Fibroblast of villous mesenchyme (primary cell): ENCODE measurements around the gene DPP9. TPM values are rescaled to one million over a fixed set of nuclear protein-coding genes. Genes with fewer than 3 reads are reported as not detected.

Experiments
- DNase-seq: peaks from one replicate; pipeline ENCODE4 v3.0.0-alpha.2; 2010; ENCODE audit warnings: low read depth
- H3K4me3 ChIP-seq: 2 replicates; pipeline ENCODE4 v1.5.1; 2011; ENCODE audit warnings: low read depth, mild to moderate bottlenecking, low read length
- total RNA-seq: library from RNA; depleted of rRNA; stranded (reverse); fragments of >200 nt; gene quantifications from 2 replicates; pipeline ENCODE4 v1.2.3, GENCODE V29; 2012
- TF ChIP-seq, protein P1 (sequence below): IDR thresholded peaks from 2 replicates; pipeline ENCODE4 v1.5.1; 2012; ENCODE audit warnings: low read depth, mild to moderate bottlenecking, low read length; ENCODE audit not compliant: insufficient read depth

The DPP9 gene
- total RNA-seq, 1 donor, result 30.7 TPM

DNA sequence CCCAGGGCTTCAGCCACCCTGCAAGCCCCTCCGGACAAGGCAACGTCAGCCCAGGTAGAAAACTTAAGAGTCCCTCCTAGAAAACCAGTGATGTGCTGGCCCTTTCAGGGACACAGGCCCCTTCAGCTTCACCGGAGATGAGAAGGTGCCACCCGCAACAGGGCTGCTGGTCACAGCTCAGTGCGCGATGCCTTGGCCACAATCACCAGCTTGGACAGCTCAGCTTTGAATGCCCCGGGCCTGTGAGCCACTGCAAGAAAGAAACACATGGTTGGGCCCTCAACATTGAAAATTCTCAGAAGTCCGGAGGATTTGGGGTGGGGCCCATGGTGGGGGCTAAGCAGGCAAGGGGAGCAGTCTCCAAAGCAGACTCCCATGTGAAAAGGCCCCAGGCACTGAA, 65.8 kb downstream of the DPP9 start:
- no peak for DNase-seq
- TF ChIP-seq, protein P1, sequence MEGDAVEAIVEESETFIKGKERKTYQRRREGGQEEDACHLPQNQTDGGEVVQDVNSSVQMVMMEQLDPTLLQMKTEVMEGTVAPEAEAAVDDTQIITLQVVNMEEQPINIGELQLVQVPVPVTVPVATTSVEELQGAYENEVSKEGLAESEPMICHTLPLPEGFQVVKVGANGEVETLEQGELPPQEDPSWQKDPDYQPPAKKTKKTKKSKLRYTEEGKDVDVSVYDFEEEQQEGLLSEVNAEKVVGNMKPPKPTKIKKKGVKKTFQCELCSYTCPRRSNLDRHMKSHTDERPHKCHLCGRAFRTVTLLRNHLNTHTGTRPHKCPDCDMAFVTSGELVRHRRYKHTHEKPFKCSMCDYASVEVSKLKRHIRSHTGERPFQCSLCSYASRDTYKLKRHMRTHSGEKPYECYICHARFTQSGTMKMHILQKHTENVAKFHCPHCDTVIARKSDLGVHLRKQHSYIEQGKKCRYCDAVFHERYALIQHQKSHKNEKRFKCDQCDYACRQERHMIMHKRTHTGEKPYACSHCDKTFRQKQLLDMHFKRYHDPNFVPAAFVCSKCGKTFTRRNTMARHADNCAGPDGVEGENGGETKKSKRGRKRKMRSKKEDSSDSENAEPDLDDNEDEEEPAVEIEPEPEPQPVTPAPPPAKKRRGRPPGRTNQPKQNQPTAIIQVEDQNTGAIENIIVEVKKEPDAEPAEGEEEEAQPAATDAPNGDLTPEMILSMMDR, result no peak
- H3K4me3 ChIP-seq, result no peak overlapping the region

DNA sequence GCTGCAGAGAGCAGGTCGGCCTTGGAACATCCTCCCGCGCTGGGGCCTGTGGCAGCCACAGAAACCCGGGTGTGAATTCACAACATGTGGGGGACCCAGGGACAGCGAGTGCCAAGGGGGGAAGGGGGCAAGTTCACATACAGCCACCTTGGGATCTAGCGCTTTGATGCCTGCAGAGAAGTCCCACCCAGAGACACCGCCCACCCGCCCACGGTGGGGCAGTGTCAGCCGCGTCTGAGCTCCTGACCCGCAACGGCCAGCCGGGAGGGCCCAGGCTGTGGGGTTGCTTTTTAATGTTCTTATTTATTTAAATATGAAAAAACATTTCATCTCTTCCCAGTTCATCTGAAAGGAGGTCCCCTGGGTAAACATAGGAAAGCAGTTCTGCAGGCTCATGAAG, 66.4 kb downstream of the DPP9 start:
- DNase-seq, result no peak
- TF ChIP-seq, protein P1, result no peak
- no peak overlapping the region for H3K4me3 ChIP-seq

DNA sequence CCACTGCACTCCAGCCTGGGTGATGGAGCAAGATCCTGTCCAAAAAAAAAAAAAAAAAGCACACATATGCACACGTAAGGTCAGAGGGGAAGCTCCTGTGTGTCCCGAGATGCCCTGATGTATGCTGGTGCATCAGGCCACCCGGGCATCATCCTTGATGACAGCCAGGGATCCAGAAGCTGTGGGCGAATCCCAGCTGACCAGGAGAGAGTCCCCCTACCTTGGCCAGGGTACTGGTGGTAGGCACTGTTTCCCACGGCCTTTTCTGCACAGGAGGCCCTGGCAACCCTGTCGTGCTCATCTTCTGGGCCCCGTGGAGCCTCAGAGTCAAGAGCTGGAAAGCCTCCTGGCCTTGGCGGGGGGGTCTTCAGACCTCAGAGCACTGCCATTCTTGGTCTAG, 67.5 kb downstream of the DPP9 start:
- TF ChIP-seq, protein P1, result no peak
- DNase-seq, result no peak

DNA sequence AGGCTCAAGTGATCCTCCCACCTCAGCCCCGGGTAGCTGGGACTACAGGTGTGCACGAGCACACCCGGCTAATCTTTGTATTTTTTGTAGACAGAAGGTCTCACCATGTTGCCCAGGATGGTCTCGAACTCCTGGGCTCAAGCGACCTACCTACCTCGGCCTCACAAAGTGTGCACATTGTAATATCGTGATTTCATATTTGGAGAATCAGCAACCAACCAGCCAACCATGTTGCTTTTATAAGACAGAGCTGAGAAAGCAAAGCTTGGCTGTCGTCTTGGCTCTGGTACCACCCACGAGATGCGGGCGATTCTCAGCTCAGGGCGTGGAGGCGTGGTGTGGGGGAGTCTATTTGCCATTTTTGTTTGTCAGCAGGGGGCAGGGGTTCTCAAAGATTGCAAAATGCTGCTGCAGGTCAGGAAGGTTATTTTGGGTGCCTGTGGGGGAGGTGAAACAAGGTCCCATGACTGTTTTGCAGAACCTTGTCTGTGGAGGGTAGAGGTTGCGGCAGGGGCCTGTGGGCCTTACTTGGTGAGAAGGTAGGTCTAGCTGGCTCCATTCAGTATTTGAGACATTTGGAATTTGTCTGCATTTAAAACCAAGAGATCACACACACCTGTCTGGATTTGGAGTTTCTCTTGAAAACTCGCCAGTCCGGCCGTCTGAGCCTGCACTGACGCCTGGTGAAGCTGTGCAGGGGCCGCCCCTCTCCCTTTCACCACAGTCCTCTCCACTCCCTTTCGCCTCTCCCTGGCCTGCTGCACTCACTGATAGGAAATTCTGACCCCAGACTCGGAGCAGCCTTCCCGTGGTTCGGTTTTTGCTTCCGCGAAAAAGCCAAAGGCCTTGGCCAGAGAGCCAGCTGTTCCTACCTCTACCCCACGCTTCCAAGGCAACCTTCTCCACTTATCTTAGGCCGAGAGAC, 68.9 kb downstream of the DPP9 start:
- TF ChIP-seq, protein P1, result no peak
- DNase-seq, result peak; percentile 11
- no peak overlapping the region for H3K4me3 ChIP-seq

More for the DNA sequence above, 67.5 kb downstream of the DPP9 start:
- H3K4me3 ChIP-seq, result no peak overlapping the region

DNA sequence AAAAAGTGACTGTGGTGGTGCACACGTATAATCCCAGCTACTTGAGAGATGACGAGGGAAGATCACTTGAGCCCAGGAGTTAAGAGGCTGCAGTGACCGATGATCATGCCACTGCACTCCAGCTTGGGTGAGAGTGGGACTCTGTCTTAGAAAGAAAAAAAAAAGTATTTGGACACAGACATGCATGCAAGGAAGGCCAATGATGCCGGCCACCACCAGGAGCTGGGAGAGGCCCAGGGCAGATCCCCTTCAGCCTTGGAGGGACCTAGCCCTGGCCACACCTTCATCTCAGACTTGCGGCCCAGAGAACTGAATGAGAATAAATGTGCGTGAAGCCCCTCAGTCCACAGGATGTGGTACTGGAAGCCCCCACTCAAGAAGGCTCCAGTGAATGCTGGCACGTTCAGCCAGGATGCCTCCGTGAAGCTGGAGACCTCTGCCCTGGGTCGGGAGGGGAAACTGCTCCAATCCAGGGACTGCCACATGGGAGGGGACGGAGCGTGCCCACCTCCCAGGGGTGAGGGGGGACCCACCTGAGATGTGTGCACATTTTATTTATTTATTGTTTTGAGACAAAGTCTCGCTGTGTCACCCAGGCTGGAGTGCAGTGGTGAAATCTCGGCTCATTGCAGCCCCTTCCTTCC, 69.7 kb downstream of the DPP9 start:
- no peak overlapping the region for H3K4me3 ChIP-seq
- DNase-seq, result no peak
- TF ChIP-seq, protein P1, result no peak

DNA sequence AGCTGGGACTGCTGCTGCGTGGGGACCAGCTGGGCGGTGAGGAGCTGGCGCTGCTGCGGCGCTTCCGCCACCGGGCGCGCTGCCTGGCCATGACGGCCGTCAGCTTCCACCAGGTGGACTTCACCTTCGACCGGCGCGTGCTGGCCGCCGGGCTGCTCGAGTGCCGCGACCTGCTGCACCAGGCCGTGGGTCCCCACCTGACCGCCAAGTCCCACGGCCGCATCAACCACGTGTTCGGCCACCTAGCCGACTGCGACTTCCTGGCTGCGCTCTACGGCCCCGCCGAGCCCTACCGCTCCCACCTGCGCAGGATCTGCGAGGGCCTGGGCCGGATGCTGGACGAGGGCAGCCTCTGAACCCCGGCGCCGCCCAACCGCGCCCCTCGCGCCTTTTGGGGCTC, 71.6 kb downstream of the DPP9 start:
- TF ChIP-seq, protein P1, result no peak
- DNase-seq, result no peak
- no peak overlapping the region for H3K4me3 ChIP-seq
